CD14-positive monocyte (primary cell): ENCODE measurements around the gene ATMIN. TPM values are rescaled to one million over a fixed set of nuclear protein-coding genes. Genes with fewer than 3 reads are reported as not detected.

Experiments used
- DNase-seq, 3 donors: peaks; one replicate each; pipeline ENCODE4 v3.0.0-alpha.2; 2011 to 2022
- H2AFZ ChIP-seq: 2 replicates; pipeline ENCODE4 v1.6.0; 2012; ENCODE audit warnings: mild to moderate bottlenecking, low read depth, low read length, inconsistent platforms; ENCODE audit not compliant: insufficient read depth, poor library complexity, severe bottlenecking
- H3K27ac ChIP-seq, 2 donors: 1 replicate in 1 of 2; 2 replicates in 1 of 2; pipeline ENCODE4 v1.5.1; 2012 to 2013; ENCODE audit warnings: low read length in 2 of 2, control low read depth in 1 of 2, inconsistent platforms in 1 of 2, low read depth in 1 of 2, mild to moderate bottlenecking in 1 of 2
- H3K27me3 ChIP-seq, 2 donors: one replicate each; pipeline versions ENCODE4 v1.6.0 to v1.6.1; 2011 to 2013; ENCODE audit warnings: low read length in 2 of 2; ENCODE audit not compliant: control insufficient read depth in 2 of 2, insufficient read depth in 2 of 2
- H3K36me3 ChIP-seq, 2 donors: replicated peaks in 1 of 2; 1 replicate in 1 of 2; 2 replicates in 1 of 2; pipeline versions ENCODE4 v1.5.1 to v1.6.1; 2012 to 2013; ENCODE audit warnings: low read length in 2 of 2, control low read depth in 1 of 2, inconsistent platforms in 1 of 2, mild to moderate bottlenecking in 1 of 2; ENCODE audit not compliant: insufficient read depth in 2 of 2, control insufficient read depth in 1 of 2
- H3K4me1 ChIP-seq, 2 donors: 1 replicate in 1 of 2; 2 replicates in 1 of 2; pipeline versions ENCODE4 v1.5.1 to v1.6.1; 2012 to 2013; ENCODE audit warnings: low read length in 2 of 2, control low read depth in 1 of 2, inconsistent platforms in 1 of 2, mild to moderate bottlenecking in 1 of 2, moderate library complexity in 1 of 2; ENCODE audit not compliant: insufficient read depth in 2 of 2, control insufficient read depth in 1 of 2
- H3K4me2 ChIP-seq: replicated peaks from 2 replicates; pipeline ENCODE3; 2012; ENCODE audit warnings: low read length, moderate library complexity, mild to moderate bottlenecking; ENCODE audit not compliant: poor library complexity, severe bottlenecking; ENCODE audit errors: extremely low read depth
- H3K4me3 ChIP-seq, 3 experiments: fragments of 200-600 bp in 1 of 3; sonication (generic) in 1 of 3; replicated peaks in 1 of 3; 1 replicate in 2 of 3; 2 replicates in 1 of 3; pipeline ENCODE4 v1.5.1; 2011 to 2013; ENCODE audit warnings: low read length in 3 of 3, mild to moderate bottlenecking in 3 of 3, control low read depth in 2 of 3, low read depth in 2 of 3, inconsistent platforms in 1 of 3, moderate library complexity in 1 of 3
- H3K79me2 ChIP-seq: 2 replicates; pipeline ENCODE4 v1.6.0; 2012; ENCODE audit warnings: mild to moderate bottlenecking, control low read depth, inconsistent platforms, low read length, moderate library complexity; ENCODE audit not compliant: insufficient read depth
- H3K9ac ChIP-seq: 2 replicates; pipeline ENCODE4 v1.6.0; 2017; ENCODE audit warnings: low read length, mild to moderate bottlenecking; ENCODE audit not compliant: insufficient read depth, poor library complexity, severe bottlenecking
- H3K9me3 ChIP-seq, 2 donors: replicated peaks in 1 of 2; 1 replicate in 1 of 2; 2 replicates in 1 of 2; pipeline versions ENCODE4 v1.5.1 to v1.6.1; 2012 to 2013; ENCODE audit warnings: low read length in 2 of 2, control low read depth in 1 of 2; ENCODE audit not compliant: control insufficient read depth in 1 of 2, insufficient read depth in 1 of 2
- H4K20me1 ChIP-seq: 2 replicates; pipeline ENCODE4 v1.6.0; 2012; ENCODE audit warnings: mild to moderate bottlenecking, low read length, control low read depth, moderate library complexity; ENCODE audit not compliant: insufficient read depth
- H3K27ac Mint-ChIP-seq, 7 donors: one replicate each; pipeline ENCODE4 v1.8.0; 2020; ENCODE audit warnings: mild to moderate bottlenecking in 7 of 7, mixed read lengths in 7 of 7, moderate library complexity in 6 of 7, inconsistent platforms in 2 of 7
- H3K27me3 Mint-ChIP-seq, 3 donors: one replicate each; pipeline ENCODE4 v1.8.0; 2021 to 2022; ENCODE audit warnings: low read depth in 3 of 3, mild to moderate bottlenecking in 3 of 3, mixed read lengths in 3 of 3, moderate library complexity in 3 of 3, inconsistent platforms in 1 of 3
- H3K36me3 Mint-ChIP-seq, 2 donors: one replicate each; pipeline ENCODE4 v1.8.0; 2020; ENCODE audit warnings: mixed read lengths in 2 of 2, inconsistent platforms in 1 of 2, mild to moderate bottlenecking in 1 of 2
- H3K4me1 Mint-ChIP-seq: one replicate; pipeline ENCODE4 v1.8.0; 2020; ENCODE audit warnings: mild to moderate bottlenecking, mixed read lengths
- H3K4me3 Mint-ChIP-seq, 2 donors: one replicate each; pipeline ENCODE4 v1.8.0; 2020; ENCODE audit warnings: mild to moderate bottlenecking in 2 of 2, mixed read lengths in 2 of 2, moderate library complexity in 1 of 2
- H3K9me3 Mint-ChIP-seq, 7 donors: one replicate each; pipeline ENCODE4 v1.8.0; 2020 to 2022; ENCODE audit warnings: mixed read lengths in 7 of 7, mild to moderate bottlenecking in 6 of 7, moderate library complexity in 6 of 7, inconsistent platforms in 2 of 7
- WGBS: methylation state at CpG from one replicate; pipeline ENCODE4 v1.1.5; 2013; ENCODE audit warnings: missing lambda C conversion rate; ENCODE audit not compliant: insufficient coverage; 5-methylcytosine and 5-hydroxymethylcytosine counted together
- intact Hi-C, 2 donors: fragments of 100-400 bp; cut with micrococcal nuclease; formaldehyde crosslinking; loops; one replicate each; pipeline versions ENCODE4 v1.15.0 to v1.15.1; 2023
- polyA plus RNA-seq, 3 donors: library from polyadenylated mRNA; depleted of rRNA in 1 of 3; unstranded in 2 of 3; stranded (reverse) in 1 of 3; fragments of 300-500 nt in 2 of 3; fragments of >200 nt in 1 of 3; fragmentation: Illumina TruSeq in 2 of 3; gene quantifications; 1 replicate in 2 of 3; 2 replicates in 1 of 3; pipeline ENCODE4 v1.2.3, GENCODE V29; 2012 to 2021
- TF ChIP-seq, protein P1 (sequence below): fragments of 200-600 bp; IDR thresholded peaks from one replicate; pipeline ENCODE4 v1.8.0; 2022; ENCODE audit warnings: antibody characterized with exemption, mild to moderate bottlenecking

The ATMIN gene
- polyA plus RNA-seq, 3 donors: 10.9 to 17.6 (median 13.2) TPM

DNA sequence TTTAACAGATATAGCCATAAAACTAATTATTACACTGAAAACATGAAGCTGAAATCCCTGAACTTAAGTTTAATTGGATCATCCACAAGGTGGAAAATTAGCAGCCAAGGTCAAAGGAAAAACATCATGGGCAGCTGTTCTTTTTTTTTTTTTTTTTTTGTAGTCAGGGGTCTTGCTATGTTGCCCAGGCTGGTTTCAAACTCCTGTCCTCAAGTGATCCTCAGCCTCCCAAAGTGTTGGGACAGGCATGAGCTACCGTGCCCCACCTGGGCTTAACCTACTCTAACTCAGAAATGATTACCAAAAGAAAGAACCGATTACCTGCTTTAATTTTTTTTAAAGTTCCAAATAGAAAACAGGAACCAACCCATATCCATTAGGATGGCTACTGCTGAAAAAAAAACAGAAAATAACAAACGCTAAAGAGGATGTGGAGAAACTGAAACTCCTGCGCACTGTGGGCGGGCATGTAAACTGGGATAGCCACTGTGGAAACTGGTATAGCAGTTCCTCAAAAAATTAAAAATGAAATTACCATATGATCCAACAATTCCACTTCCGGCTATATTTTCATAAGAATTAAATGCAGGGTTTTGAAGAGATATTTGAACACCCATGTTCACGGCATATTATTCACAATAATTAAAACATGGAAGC is 37.5 kb upstream of the ATMIN start:
- TF ChIP-seq, protein P1, sequence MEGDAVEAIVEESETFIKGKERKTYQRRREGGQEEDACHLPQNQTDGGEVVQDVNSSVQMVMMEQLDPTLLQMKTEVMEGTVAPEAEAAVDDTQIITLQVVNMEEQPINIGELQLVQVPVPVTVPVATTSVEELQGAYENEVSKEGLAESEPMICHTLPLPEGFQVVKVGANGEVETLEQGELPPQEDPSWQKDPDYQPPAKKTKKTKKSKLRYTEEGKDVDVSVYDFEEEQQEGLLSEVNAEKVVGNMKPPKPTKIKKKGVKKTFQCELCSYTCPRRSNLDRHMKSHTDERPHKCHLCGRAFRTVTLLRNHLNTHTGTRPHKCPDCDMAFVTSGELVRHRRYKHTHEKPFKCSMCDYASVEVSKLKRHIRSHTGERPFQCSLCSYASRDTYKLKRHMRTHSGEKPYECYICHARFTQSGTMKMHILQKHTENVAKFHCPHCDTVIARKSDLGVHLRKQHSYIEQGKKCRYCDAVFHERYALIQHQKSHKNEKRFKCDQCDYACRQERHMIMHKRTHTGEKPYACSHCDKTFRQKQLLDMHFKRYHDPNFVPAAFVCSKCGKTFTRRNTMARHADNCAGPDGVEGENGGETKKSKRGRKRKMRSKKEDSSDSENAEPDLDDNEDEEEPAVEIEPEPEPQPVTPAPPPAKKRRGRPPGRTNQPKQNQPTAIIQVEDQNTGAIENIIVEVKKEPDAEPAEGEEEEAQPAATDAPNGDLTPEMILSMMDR: no peak
- H3K27me3 ChIP-seq: no peaks in the 10 kb centered on the region
- H3K9ac ChIP-seq: peak overlapping the region; percentile 58
- Mint-ChIP-seq H3K36me3 (peaks cover 5 to 12% of the 10 kb centered on the region in 2 donors), H3K27ac (peak overlapping the region; percentile 86 to 94 (median 89)), H3K4me1 (peaks cover 27% of the 10 kb centered on the region), H3K9me3 (no peaks in the 10 kb centered on the region), H3K4me3 (peak overlapping the region; percentile 77 to 97), H3K27me3 (peaks cover 0 to 1% (median 0%) of the 10 kb centered on the region in 3 donors)
- H3K4me2 ChIP-seq: peak overlapping the region; percentile 85
- WGBS: no CpG with 5 or more reads among the region's 7 CpGs
- H3K4me1 ChIP-seq: peaks cover 6 to 20% of the 10 kb centered on the region in 2 donors
- H3K79me2 ChIP-seq: peaks cover 98% of the 10 kb centered on the region
- H3K36me3 ChIP-seq: peaks cover 0 to 11% of the 10 kb centered on the region in 2 donors
- H3K4me3 ChIP-seq: peak overlapping the region; percentile 52 to 90 (median 81)
- no peaks in the 10 kb centered on the region for H4K20me1 ChIP-seq
- H3K9me3 ChIP-seq: no peaks in the 10 kb centered on the region
- H2AFZ ChIP-seq: peak overlapping the region; percentile 65
- peak overlapping the region; percentile 48 to 80 for H3K27ac ChIP-seq
- intact Hi-C loops: no loop called here
- DNase-seq: peak; percentile 40 to 52 (median 41)

- Histone ChIP-seq H3K4me2 (no peak overlapping the region), H3K36me3 (no peaks in the 10 kb centered on the region), H3K9me3 (no peaks in the 10 kb centered on the region), H3K4me3 (no peak overlapping the region), H3K79me2 (peaks cover 100% of the 10 kb centered on the region), H3K27me3 (no peaks in the 10 kb centered on the region), H3K27ac (no peak overlapping the region), H4K20me1 (no peaks in the 10 kb centered on the region), H3K4me1 (peaks cover 25 to 44% of the 10 kb centered on the region in 2 donors), H3K9ac (no peak overlapping the region), H2AFZ (no peak overlapping the region)
- TF ChIP-seq, protein P1: no peak
- no peak overlapping the region for H3K27ac Mint-ChIP-seq
- no peak for DNase-seq
- H3K4me3 Mint-ChIP-seq: no peak overlapping the region
- H3K36me3 Mint-ChIP-seq: no peaks in the 10 kb centered on the region
- intact Hi-C loops: loop anchor here in 1 of 2 donors (5.0 to 10.0 kb wide), 4 partner anchors 36 to 744 kb away; partner anchors contain the start of genes ATMIN, DYNLRB2 and GAN
- no CpG with 5 or more reads among the region's 3 CpGs for WGBS
- peaks cover 48% of the 10 kb centered on the region for H3K4me1 Mint-ChIP-seq
- peaks cover 0 to 2% (median 0%) of the 10 kb centered on the region in 3 donors for H3K27me3 Mint-ChIP-seq
- no peaks in the 10 kb centered on the region for H3K9me3 Mint-ChIP-seq
Measured at GRCh38 chr16:81000873-81001272, 34.8 kb upstream of the ATMIN start.
